Astrocyte (in vitro differentiated cells and primary cell): ENCODE results near the gene OLFML3.

Experiments used
- EZH2 ChIP-seq: IDR thresholded peaks from 2 replicates; pipeline ENCODE4 v1.6.1; 2012; ENCODE audit warnings: mild to moderate bottlenecking, low read length, inconsistent platforms; ENCODE audit not compliant: insufficient read depth
- TF ChIP-seq, protein P1 (sequence below): IDR thresholded peaks from 2 replicates; pipeline ENCODE4 v1.5.1; 2011; ENCODE audit warnings: low read depth, mild to moderate bottlenecking, inconsistent platforms, low read length, moderate library complexity; ENCODE audit not compliant: insufficient read depth

DNA sequence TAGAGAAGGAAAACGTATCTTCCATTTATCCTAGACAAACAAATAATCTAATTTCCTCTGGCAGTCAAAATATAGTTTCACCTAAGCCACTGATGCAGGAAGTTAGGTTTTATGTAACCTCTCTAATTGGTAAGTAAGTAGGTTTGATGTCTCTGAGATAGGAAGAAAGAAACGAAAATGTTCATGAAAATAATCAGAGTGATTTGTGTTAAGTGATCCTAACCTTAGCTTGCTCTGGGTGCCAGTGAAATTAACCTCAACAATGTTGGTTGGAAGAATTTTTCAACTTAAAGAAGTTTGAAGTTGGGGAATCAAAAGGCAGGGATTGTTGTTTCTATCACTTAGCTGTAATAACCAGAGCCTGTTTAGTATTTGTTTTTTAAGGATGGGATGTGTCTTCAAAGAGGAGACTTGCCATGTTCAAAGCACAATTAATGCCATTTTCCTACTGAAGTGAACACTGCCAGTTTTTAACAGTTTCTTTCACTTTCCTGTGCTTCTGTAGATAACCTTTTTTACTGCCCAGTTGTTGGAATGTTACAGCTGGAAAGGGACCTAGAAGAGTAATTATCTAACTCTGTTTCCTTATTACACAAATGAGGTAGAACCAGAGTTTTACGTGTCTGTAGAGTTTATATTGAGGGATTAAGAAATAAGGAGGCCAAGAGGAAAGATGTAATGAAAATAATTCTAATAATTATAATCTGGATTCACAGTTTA, 31.7 kb upstream of the OLFML3 start:
- TF ChIP-seq, protein P1, sequence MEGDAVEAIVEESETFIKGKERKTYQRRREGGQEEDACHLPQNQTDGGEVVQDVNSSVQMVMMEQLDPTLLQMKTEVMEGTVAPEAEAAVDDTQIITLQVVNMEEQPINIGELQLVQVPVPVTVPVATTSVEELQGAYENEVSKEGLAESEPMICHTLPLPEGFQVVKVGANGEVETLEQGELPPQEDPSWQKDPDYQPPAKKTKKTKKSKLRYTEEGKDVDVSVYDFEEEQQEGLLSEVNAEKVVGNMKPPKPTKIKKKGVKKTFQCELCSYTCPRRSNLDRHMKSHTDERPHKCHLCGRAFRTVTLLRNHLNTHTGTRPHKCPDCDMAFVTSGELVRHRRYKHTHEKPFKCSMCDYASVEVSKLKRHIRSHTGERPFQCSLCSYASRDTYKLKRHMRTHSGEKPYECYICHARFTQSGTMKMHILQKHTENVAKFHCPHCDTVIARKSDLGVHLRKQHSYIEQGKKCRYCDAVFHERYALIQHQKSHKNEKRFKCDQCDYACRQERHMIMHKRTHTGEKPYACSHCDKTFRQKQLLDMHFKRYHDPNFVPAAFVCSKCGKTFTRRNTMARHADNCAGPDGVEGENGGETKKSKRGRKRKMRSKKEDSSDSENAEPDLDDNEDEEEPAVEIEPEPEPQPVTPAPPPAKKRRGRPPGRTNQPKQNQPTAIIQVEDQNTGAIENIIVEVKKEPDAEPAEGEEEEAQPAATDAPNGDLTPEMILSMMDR = no peak
- TF ChIP-seq EZH2 = no peak
